ENCODE data around the gene TENM4. TPM values are rescaled to one million over a fixed set of nuclear protein-coding genes. Genes with fewer than 3 reads are reported as not detected.

The TENM4 gene
- total and polyA plus RNA-seq, 10 of the 15 experiments (the other 5 are each of a cell fraction or from before 2014, with no cell fraction given) = 0.03 to 0.12 (median 0.06) TPM; not detected in 7

GRCh38 chr11:79406376-79406775, 34.5 kb downstream of the TENM4 start (continued):
- TF ChIP-seq CTCF (IDR thresholded peaks at IDR 0.05 in 2 of 3, conservative IDR thresholded peaks at IDR 0.05 in 1 of 3; ENCODE audit: control insufficient read depth in 2 of 3, extremely low read depth in 1 of 3, insufficient read depth in 1 of 3, low read depth in 3 of 3, low read length in 3 of 3) (no peak), POU2F2 (IDR thresholded peaks at IDR 0.05; ENCODE audit: borderline replicate concordance, low read depth, low read length) (no peak), USF2 (IDR thresholded peaks at IDR 0.05; ENCODE audit: borderline replicate concordance, low read depth, low read length) (peak; percentile 58; the same call in 1 of the 2 replicates), IRF5 (IDR thresholded peaks at IDR 0.05; ENCODE audit: borderline replicate concordance) (no peak), ZNF687 (IDR thresholded peaks at IDR 0.05) (no peak), DPF2 (IDR thresholded peaks at IDR 0.05) (peak; percentile 94), ZNF217 (IDR thresholded peaks at IDR 0.05) (0 out of 2 replicates have a peak, but pooled peaks have one; percentile 50), BCLAF1 (IDR thresholded peaks at IDR 0.05) (no peak), MXI1 (IDR thresholded peaks at IDR 0.05; ENCODE audit: low read depth, low read length) (0 out of 2 replicates have a peak, but pooled peaks have one; percentile 13), KDM1A (IDR thresholded peaks at IDR 0.05; ENCODE audit: borderline replicate concordance) (no peak), BACH1 (IDR thresholded peaks at IDR 0.05; ENCODE audit: borderline replicate concordance) (peak; percentile 88; the same call in 1 of the 2 replicates), CHD4 (IDR thresholded peaks at IDR 0.05) (no peak), BCL11A (IDR thresholded peaks at IDR 0.05; ENCODE audit: low read depth, low read length) (peak; percentile 77), TCF3 (IDR thresholded peaks at IDR 0.05; ENCODE audit: borderline replicate concordance, insufficient read depth, low read depth, low read length) (no peak), RUNX3 (IDR thresholded peaks at IDR 0.05; ENCODE audit: low read length) (peak; percentile 29; the same call in 1 of the 2 replicates), WRNIP1 (IDR thresholded peaks at IDR 0.05; ENCODE audit: borderline replicate concordance, low read depth, low read length) (no peak), ATF7 (IDR thresholded peaks at IDR 0.05; ENCODE audit: low read depth) (peak; percentile 55; the same call in 1 of the 2 replicates), POLR2AphosphoS2 (IDR thresholded peaks at IDR 0.05; ENCODE audit: low read depth, low read length) (no peak), ZZZ3 (IDR thresholded peaks at IDR 0.05; ENCODE audit: control insufficient read depth, insufficient read length, low read depth) (no peak)
